HPDE6-E6E7 (cell line): ENCODE results near the gene IL21R.
"Not testable (repeated sequence)": the region's sequence is repeated elsewhere in the genome, so short reads cannot be mapped to it uniquely, and the experiment has no call there.

Source experiments
- DNase-seq: peaks from one replicate; pipeline ENCODE4 v3.0.0; 2011; ENCODE audit warnings: missing footprints; ENCODE audit errors: extremely low spot score

Gene IL21R

GRCh38 chr16:27374804-27375425 lies 27.1 kb upstream of the IL21R start:
- DNase-seq = peak; percentile 32

- DNase-seq = no peak
These were observed 24.1 kb upstream of the IL21R start for GRCh38 chr16:27377666-27378485.

GRCh38 chr16:27378871-27379481 lies 23.0 kb upstream of the IL21R start:
- no peak for DNase-seq

- DNase-seq = no peak
These were observed 22.1 kb upstream of the IL21R start for GRCh38 chr16:27379919-27380318.

- DNase-seq = no peak
These were observed 20.7 kb upstream of the IL21R start for GRCh38 chr16:27381236-27381635.

- no peak for DNase-seq
These were observed 19.8 kb upstream of the IL21R start for GRCh38 chr16:27381974-27382855.

- DNase-seq = no peak
These were observed 18.3 kb upstream of the IL21R start for GRCh38 chr16:27383556-27384243.

- DNase-seq = no peak
These were observed 17.5 kb upstream of the IL21R start for GRCh38 chr16:27384425-27384824.

- no peak for DNase-seq
These were observed 16.6 kb upstream of the IL21R start for GRCh38 chr16:27385398-27385797.

GRCh38 chr16:27386674-27387073 lies 15.3 kb upstream of the IL21R start:
- DNase-seq = no peak

GRCh38 chr16:27387724-27388123 lies 14.2 kb upstream of the IL21R start:
- DNase-seq = no peak

GRCh38 chr16:27389272-27389961 lies 12.6 kb upstream of the IL21R start:
- DNase-seq = no peak

GRCh38 chr16:27390151-27390550 lies 11.8 kb upstream of the IL21R start:
- DNase-seq = no peak

GRCh38 chr16:27392671-27393070 lies 9.3 kb upstream of the IL21R start:
- DNase-seq = no peak

- DNase-seq = no peak
These were observed 7.5 kb upstream of the IL21R start for GRCh38 chr16:27394516-27394915.

GRCh38 chr16:27398341-27398893 lies 3.6 kb upstream of the IL21R start:
- not testable (repeated sequence) for DNase-seq

- DNase-seq = no peak
These were observed 2.8 kb upstream of the IL21R start for GRCh38 chr16:27398894-27399853.

GRCh38 chr16:27399969-27400368 lies 2.0 kb upstream of the IL21R start:
- no peak for DNase-seq
